Measurements from ENCODE around the gene SELENOW. TPM values are rescaled to one million over a fixed set of nuclear protein-coding genes. Genes with fewer than 3 reads are reported as not detected.

Gene SELENOW
- total RNA-seq, 1 experiment from 2014 or later, result 466 TPM

GRCh38 chr19:47750752-47751151, 27.8 kb upstream of the SELENOW start:
- CTCF ChIA-PET, result no interaction called here
- no peak overlapping the region for H3K27ac Mint-ChIP-seq (ENCODE audit: unreplicated experiment)
- no TSS peak for BruUV-seq (replicated peaks)
- intact Hi-C loops (cut with micrococcal nuclease; ENCODE audit: unreplicated experiment), result no loop called here
- H3K4me1 Mint-ChIP-seq (ENCODE audit: low read depth, unreplicated experiment), result no peaks in the 10 kb centered on the region
- peaks cover 90% of the 10 kb centered on the region for H3K36me3 Mint-ChIP-seq (ENCODE audit: insufficient read depth, unreplicated experiment)
- H3K4me3 Mint-ChIP-seq (ENCODE audit: low read depth, unreplicated experiment), result no peak overlapping the region
- no peaks in the 10 kb centered on the region for H3K9me3 Mint-ChIP-seq (ENCODE audit: low read depth, unreplicated experiment)
- DNase-seq, result no peak
- TF ChIP-seq CTCF (IDR thresholded peaks at IDR 0.05; ENCODE audit: unreplicated experiment), result no peak
- H3K27me3 Mint-ChIP-seq (ENCODE audit: unreplicated experiment), result no peaks in the 10 kb centered on the region

GRCh38 chr19:47752440-47753211, 25.9 kb upstream of the SELENOW start:
- no TSS peak for BruUV-seq (replicated peaks)
- intact Hi-C loops (cut with micrococcal nuclease; ENCODE audit: unreplicated experiment), result no loop called here
- no peak overlapping the region for H3K4me3 Mint-ChIP-seq (ENCODE audit: low read depth, unreplicated experiment)
- H3K27ac Mint-ChIP-seq (ENCODE audit: unreplicated experiment), result no peak overlapping the region
- H3K9me3 Mint-ChIP-seq (ENCODE audit: low read depth, unreplicated experiment), result no peaks in the 10 kb centered on the region
- TF ChIP-seq CTCF (IDR thresholded peaks at IDR 0.05; ENCODE audit: unreplicated experiment), result no peak
- peaks cover 94% of the 10 kb centered on the region for H3K36me3 Mint-ChIP-seq (ENCODE audit: insufficient read depth, unreplicated experiment)
- CTCF ChIA-PET, result interaction anchor here (1.0 kb wide), 1 partner anchor 45 kb away, joined by 3 read pairs; no protein-coding TSS in a partner anchor
- peaks cover 10% of the 10 kb centered on the region for H3K4me1 Mint-ChIP-seq (ENCODE audit: low read depth, unreplicated experiment)
- no peak for DNase-seq
- H3K27me3 Mint-ChIP-seq (ENCODE audit: unreplicated experiment), result no peaks in the 10 kb centered on the region

GRCh38 chr19:47754206-47755064, 24.1 kb upstream of the SELENOW start:
- intact Hi-C loops (cut with micrococcal nuclease; ENCODE audit: unreplicated experiment), result no loop called here
- Mint-ChIP-seq H3K9me3 (ENCODE audit: low read depth, unreplicated experiment) (no peaks in the 10 kb centered on the region), H3K4me3 (ENCODE audit: low read depth, unreplicated experiment) (no peak overlapping the region), H3K27me3 (ENCODE audit: unreplicated experiment) (no peaks in the 10 kb centered on the region), H3K4me1 (ENCODE audit: low read depth, unreplicated experiment) (peaks cover 10% of the 10 kb centered on the region), H3K27ac (ENCODE audit: unreplicated experiment) (no peak overlapping the region), H3K36me3 (ENCODE audit: insufficient read depth, unreplicated experiment) (peaks cover 90% of the 10 kb centered on the region)
- no TSS peak for BruUV-seq (replicated peaks)
- DNase-seq, result no peak
- CTCF ChIA-PET, result no interaction called here
- no peak for TF ChIP-seq CTCF (IDR thresholded peaks at IDR 0.05; ENCODE audit: unreplicated experiment)

- Mint-ChIP-seq H3K27ac (ENCODE audit: unreplicated experiment) (no peak overlapping the region), H3K4me3 (ENCODE audit: low read depth, unreplicated experiment) (no peak overlapping the region), H3K9me3 (ENCODE audit: low read depth, unreplicated experiment) (no peaks in the 10 kb centered on the region), H3K36me3 (ENCODE audit: insufficient read depth, unreplicated experiment) (peaks cover 87% of the 10 kb centered on the region), H3K27me3 (ENCODE audit: unreplicated experiment) (no peaks in the 10 kb centered on the region), H3K4me1 (ENCODE audit: low read depth, unreplicated experiment) (peaks cover 10% of the 10 kb centered on the region)
- no peak for DNase-seq
- CTCF ChIA-PET, result no interaction called here
- intact Hi-C loops (cut with micrococcal nuclease; ENCODE audit: unreplicated experiment), result no loop called here
- BruUV-seq (replicated peaks), result no TSS peak
- TF ChIP-seq CTCF (IDR thresholded peaks at IDR 0.05; ENCODE audit: unreplicated experiment), result no peak
Measured at GRCh38 chr19:47755065-47755761, 23.3 kb upstream of the SELENOW start.

Data from Calu3 (cell line).